Measurements from ENCODE around the gene IFNLR1.

GRCh38 chr1:24203404-24203803 is 16.3 kb upstream of the IFNLR1 start:
- TF ChIP-seq POLR2A (IDR thresholded peaks at IDR 0.05; ENCODE audit: low read depth, low read length): no peak
- TF ChIP-seq, protein P1, sequence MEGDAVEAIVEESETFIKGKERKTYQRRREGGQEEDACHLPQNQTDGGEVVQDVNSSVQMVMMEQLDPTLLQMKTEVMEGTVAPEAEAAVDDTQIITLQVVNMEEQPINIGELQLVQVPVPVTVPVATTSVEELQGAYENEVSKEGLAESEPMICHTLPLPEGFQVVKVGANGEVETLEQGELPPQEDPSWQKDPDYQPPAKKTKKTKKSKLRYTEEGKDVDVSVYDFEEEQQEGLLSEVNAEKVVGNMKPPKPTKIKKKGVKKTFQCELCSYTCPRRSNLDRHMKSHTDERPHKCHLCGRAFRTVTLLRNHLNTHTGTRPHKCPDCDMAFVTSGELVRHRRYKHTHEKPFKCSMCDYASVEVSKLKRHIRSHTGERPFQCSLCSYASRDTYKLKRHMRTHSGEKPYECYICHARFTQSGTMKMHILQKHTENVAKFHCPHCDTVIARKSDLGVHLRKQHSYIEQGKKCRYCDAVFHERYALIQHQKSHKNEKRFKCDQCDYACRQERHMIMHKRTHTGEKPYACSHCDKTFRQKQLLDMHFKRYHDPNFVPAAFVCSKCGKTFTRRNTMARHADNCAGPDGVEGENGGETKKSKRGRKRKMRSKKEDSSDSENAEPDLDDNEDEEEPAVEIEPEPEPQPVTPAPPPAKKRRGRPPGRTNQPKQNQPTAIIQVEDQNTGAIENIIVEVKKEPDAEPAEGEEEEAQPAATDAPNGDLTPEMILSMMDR (IDR thresholded peaks at IDR 0.05; ENCODE audit: extremely low read depth in 1 of 2, insufficient read depth in 1 of 2, low read depth in 1 of 2, low read length in 2 of 2): no peak
- TF ChIP-seq JUN (IDR thresholded peaks at IDR 0.05; ENCODE audit: borderline replicate concordance, insufficient read depth, insufficient read length, low read depth): no peak
- TF ChIP-seq POLR2AphosphoS5 (IDR thresholded peaks at IDR 0.05; ENCODE audit: insufficient read depth, low read depth, low read length): no peak

All from endothelial cell of umbilical vein (primary cell).